GM23338 (cell line): ENCODE data around the gene TUG1. TPM values are rescaled to one million over a fixed set of nuclear protein-coding genes. Genes with fewer than 3 reads are reported as not detected.

Source experiments
- ATAC-seq: fragments of 200-7000 bp; cut with Tn5 transposase; 3 replicates; pipeline ENCODE4 v1.9.1; 2020
- DNase-seq: peaks from one replicate; pipeline ENCODE4 v3.0.0-alpha.2; 2015; ENCODE audit warnings: low spot score
- H2AFZ ChIP-seq: fragments of 200-600 bp; sonication (generic); 2 replicates; pipeline ENCODE4 v1.8.0; 2016; ENCODE audit warnings: antibody characterized with exemption, mild to moderate bottlenecking, moderate library complexity
- H3F3A ChIP-seq: fragments of 200-600 bp; sonication (generic); replicated peaks from 2 replicates; pipeline ENCODE4 v1.8.0; 2017; ENCODE audit warnings: antibody characterized with exemption, mixed run types, low read depth
- H3K27ac ChIP-seq: fragments of 200-600 bp; sonication (generic); 2 replicates; pipeline ENCODE4 v1.6.1; 2016; ENCODE audit warnings: low read depth
- H3K27me3 ChIP-seq: fragments of 200-600 bp; sonication (generic); 2 replicates; pipeline ENCODE4 v1.8.0; 2016; ENCODE audit warnings: mild to moderate bottlenecking, mixed run types, moderate library complexity; ENCODE audit not compliant: insufficient read depth
- H3K36me3 ChIP-seq: fragments of 200-600 bp; sonication (generic); 2 replicates; pipeline ENCODE4 v1.8.0; 2016; ENCODE audit warnings: mild to moderate bottlenecking; ENCODE audit not compliant: insufficient read depth
- H3K4me1 ChIP-seq: fragments of 200-600 bp; sonication (generic); 2 replicates; pipeline ENCODE4 v1.8.0; 2016; ENCODE audit warnings: mild to moderate bottlenecking, moderate library complexity; ENCODE audit not compliant: insufficient read depth
- H3K4me2 ChIP-seq: fragments of 200-600 bp; sonication (generic); 2 replicates; pipeline ENCODE4 v1.7.1; 2017; ENCODE audit warnings: mixed run types
- H3K4me3 ChIP-seq: fragments of 200-600 bp; sonication (generic); 2 replicates; pipeline ENCODE4 v1.6.1; 2016; ENCODE audit warnings: mixed run types
- H3K79me2 ChIP-seq: fragments of 200-600 bp; sonication (generic); replicated peaks from 2 replicates; pipeline ENCODE4 v1.8.0; 2017; ENCODE audit warnings: mild to moderate bottlenecking; ENCODE audit not compliant: insufficient read depth
- H3K9me2 ChIP-seq: fragments of 200-600 bp; sonication (generic); 2 replicates; pipeline ENCODE4 v1.8.0; 2017; ENCODE audit not compliant: insufficient read depth
- H4K20me1 ChIP-seq: fragments of 200-600 bp; sonication (generic); replicated peaks from 2 replicates; pipeline ENCODE4 v1.8.0; 2017; ENCODE audit warnings: mild to moderate bottlenecking; ENCODE audit not compliant: insufficient read depth
- H3K27ac Mint-ChIP-seq: 2 replicates; pipeline ENCODE4 v1.8.0; 2020; ENCODE audit warnings: inconsistent platforms, mild to moderate bottlenecking, moderate library complexity, mixed read lengths
- H3K27me3 Mint-ChIP-seq: 3 replicates; pipeline ENCODE4 v1.8.0; 2022; ENCODE audit warnings: low read depth, mild to moderate bottlenecking, moderate library complexity, mixed read lengths, inconsistent platforms; ENCODE audit not compliant: insufficient read depth, poor library complexity
- H3K36me3 Mint-ChIP-seq: 3 replicates; pipeline ENCODE4 v1.8.0; 2021; ENCODE audit warnings: low read depth, mild to moderate bottlenecking, inconsistent platforms, moderate library complexity, mixed read lengths
- H3K4me1 Mint-ChIP-seq: 3 replicates; pipeline ENCODE4 v1.8.0; 2020; ENCODE audit warnings: mild to moderate bottlenecking, inconsistent platforms, mixed read lengths
- H3K4me3 Mint-ChIP-seq: 3 replicates; pipeline ENCODE4 v1.8.0; 2021; ENCODE audit warnings: moderate library complexity, mild to moderate bottlenecking, inconsistent platforms, mixed read lengths
- H3K9me3 Mint-ChIP-seq: 3 replicates; pipeline ENCODE4 v1.8.0; 2020; ENCODE audit warnings: moderate library complexity, mild to moderate bottlenecking, inconsistent platforms, mixed read lengths
- CREB1 ChIP-seq: fragments of 250-450 bp; sonication (Bioruptor Pico); IDR thresholded peaks from 2 replicates; pipeline ENCODE4 v1.5.0; 2020; ENCODE audit warnings: low read depth, mild to moderate bottlenecking, moderate library complexity
- EZH2 ChIP-seq: fragments of 200-600 bp; sonication (generic); IDR thresholded peaks from one replicate; pipeline ENCODE4 v1.8.0; 2017; ENCODE audit warnings: antibody characterized with exemption, mild to moderate bottlenecking, low read depth; ENCODE audit not compliant: unreplicated experiment
- EZH2phosphoT487 ChIP-seq: fragments of 200-600 bp; sonication (generic); IDR thresholded peaks from one replicate; pipeline ENCODE4 v1.8.1; 2018; ENCODE audit warnings: antibody characterized with exemption; ENCODE audit not compliant: unreplicated experiment
- NANOG ChIP-seq: IDR thresholded peaks from 2 replicates; pipeline ENCODE4 v1.6.1; 2016; ENCODE audit warnings: antibody characterized with exemption, borderline replicate concordance
- POLR2AphosphoS5 ChIP-seq: IDR thresholded peaks from 2 replicates; pipeline ENCODE4 v1.6.1; 2016; ENCODE audit warnings: antibody characterized with exemption, low read depth
- ZNF114 ChIP-seq: fragments of 250-450 bp; sonication (Bioruptor Pico); IDR thresholded peaks from 2 replicates; pipeline ENCODE4 v1.5.0; 2020; ENCODE audit warnings: mild to moderate bottlenecking, moderate library complexity
- polyA plus RNA-seq: library from polyadenylated mRNA; unstranded; fragments of >200 nt; fragmentation: Nextera tagmentation; extraction: Ambion mirVana; gene quantifications from 2 replicates; pipeline ENCODE4 v1.2.1, GENCODE V29; 2016
- total RNA-seq: library from RNA; depleted of rRNA; stranded (reverse); fragments of >200 nt; shearing (Covaris generic); gene quantifications from 2 replicates; pipeline ENCODE4 v1.2.3, GENCODE V29; 2014
- TF ChIP-seq, protein P1 (sequence below): IDR thresholded peaks from one replicate; pipeline ENCODE4 v1.6.1; 2018; ENCODE audit warnings: antibody characterized with exemption; ENCODE audit not compliant: unreplicated experiment
- TF ChIP-seq, protein P2 (sequence below), 2 experiments: fragments of 200-600 bp in 1 of 2; sonication (generic) in 1 of 2; conservative IDR thresholded peaks; 2 replicates each; pipeline versions ENCODE4 v1.5.1 to v1.6.1; 2016 to 2017; ENCODE audit warnings: antibody characterized with exemption in 2 of 2, low read depth in 2 of 2, mild to moderate bottlenecking in 2 of 2, moderate library complexity in 1 of 2
- TF ChIP-seq, protein P3 (sequence below): fragments of 250-450 bp; sonication (Bioruptor Pico); IDR thresholded peaks from 2 replicates; pipeline ENCODE4 v1.5.0; 2020; ENCODE audit warnings: mild to moderate bottlenecking, moderate library complexity
- TF ChIP-seq, protein P4 (sequence below): IDR thresholded peaks from 2 replicates; pipeline ENCODE4 v1.6.1; 2016; ENCODE audit warnings: antibody characterized with exemption

Gene TUG1
- total and polyA plus RNA-seq, 2 experiments from 2014 or later: 58.3 to 125 TPM

DNA sequence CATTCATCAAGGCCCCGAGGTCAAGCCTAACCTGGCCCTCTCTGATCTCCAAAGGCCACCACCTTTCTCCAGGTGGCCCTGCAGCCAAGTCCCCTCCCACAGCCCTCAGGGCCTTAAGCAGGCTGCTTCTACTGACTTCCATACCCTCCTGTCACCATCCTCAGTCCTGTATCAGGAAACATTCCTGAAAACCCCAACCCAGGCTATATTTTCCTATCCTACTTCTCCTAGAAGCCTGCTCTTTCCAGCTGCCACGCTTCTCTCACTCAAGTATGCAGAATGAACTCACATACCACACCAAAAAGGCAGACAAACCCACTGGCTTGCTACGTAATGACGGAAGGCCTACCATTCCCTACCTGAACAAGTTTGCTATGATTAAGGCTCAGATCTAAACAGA, 24.1 kb upstream of the TUG1 start:
- Histone ChIP-seq H4K20me1 (peaks cover 32% of the 10 kb centered on the region), H3K27ac (no peak overlapping the region), H3F3A (0 out of 2 replicates have a peak, but pooled peaks cover 4% of the 10 kb centered on the region), H3K9me2 (no peaks in the 10 kb centered on the region), H3K4me3 (no peak overlapping the region), H2AFZ (no peak overlapping the region), H3K4me1 (no peaks in the 10 kb centered on the region), H3K79me2 (peaks cover 36% of the 10 kb centered on the region), H3K36me3 (peaks cover 84% of the 10 kb centered on the region), H3K4me2 (no peak overlapping the region), H3K27me3 (no peaks in the 10 kb centered on the region)
- Mint-ChIP-seq H3K4me1 (no peaks in the 10 kb centered on the region), H3K9me3 (no peaks in the 10 kb centered on the region), H3K36me3 (peaks cover 36% of the 10 kb centered on the region), H3K27ac (no peak overlapping the region), H3K27me3 (peaks cover 3% of the 10 kb centered on the region), H3K4me3 (no peak overlapping the region)
- no peak for TF ChIP-seq EZH2
- TF ChIP-seq NANOG: no peak
- TF ChIP-seq, protein P1, sequence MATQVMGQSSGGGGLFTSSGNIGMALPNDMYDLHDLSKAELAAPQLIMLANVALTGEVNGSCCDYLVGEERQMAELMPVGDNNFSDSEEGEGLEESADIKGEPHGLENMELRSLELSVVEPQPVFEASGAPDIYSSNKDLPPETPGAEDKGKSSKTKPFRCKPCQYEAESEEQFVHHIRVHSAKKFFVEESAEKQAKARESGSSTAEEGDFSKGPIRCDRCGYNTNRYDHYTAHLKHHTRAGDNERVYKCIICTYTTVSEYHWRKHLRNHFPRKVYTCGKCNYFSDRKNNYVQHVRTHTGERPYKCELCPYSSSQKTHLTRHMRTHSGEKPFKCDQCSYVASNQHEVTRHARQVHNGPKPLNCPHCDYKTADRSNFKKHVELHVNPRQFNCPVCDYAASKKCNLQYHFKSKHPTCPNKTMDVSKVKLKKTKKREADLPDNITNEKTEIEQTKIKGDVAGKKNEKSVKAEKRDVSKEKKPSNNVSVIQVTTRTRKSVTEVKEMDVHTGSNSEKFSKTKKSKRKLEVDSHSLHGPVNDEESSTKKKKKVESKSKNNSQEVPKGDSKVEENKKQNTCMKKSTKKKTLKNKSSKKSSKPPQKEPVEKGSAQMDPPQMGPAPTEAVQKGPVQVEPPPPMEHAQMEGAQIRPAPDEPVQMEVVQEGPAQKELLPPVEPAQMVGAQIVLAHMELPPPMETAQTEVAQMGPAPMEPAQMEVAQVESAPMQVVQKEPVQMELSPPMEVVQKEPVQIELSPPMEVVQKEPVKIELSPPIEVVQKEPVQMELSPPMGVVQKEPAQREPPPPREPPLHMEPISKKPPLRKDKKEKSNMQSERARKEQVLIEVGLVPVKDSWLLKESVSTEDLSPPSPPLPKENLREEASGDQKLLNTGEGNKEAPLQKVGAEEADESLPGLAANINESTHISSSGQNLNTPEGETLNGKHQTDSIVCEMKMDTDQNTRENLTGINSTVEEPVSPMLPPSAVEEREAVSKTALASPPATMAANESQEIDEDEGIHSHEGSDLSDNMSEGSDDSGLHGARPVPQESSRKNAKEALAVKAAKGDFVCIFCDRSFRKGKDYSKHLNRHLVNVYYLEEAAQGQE: no peak
- TF ChIP-seq, protein P2, sequence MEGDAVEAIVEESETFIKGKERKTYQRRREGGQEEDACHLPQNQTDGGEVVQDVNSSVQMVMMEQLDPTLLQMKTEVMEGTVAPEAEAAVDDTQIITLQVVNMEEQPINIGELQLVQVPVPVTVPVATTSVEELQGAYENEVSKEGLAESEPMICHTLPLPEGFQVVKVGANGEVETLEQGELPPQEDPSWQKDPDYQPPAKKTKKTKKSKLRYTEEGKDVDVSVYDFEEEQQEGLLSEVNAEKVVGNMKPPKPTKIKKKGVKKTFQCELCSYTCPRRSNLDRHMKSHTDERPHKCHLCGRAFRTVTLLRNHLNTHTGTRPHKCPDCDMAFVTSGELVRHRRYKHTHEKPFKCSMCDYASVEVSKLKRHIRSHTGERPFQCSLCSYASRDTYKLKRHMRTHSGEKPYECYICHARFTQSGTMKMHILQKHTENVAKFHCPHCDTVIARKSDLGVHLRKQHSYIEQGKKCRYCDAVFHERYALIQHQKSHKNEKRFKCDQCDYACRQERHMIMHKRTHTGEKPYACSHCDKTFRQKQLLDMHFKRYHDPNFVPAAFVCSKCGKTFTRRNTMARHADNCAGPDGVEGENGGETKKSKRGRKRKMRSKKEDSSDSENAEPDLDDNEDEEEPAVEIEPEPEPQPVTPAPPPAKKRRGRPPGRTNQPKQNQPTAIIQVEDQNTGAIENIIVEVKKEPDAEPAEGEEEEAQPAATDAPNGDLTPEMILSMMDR (conservative IDR thresholded peaks at IDR 0.05; ENCODE audit: low read depth in 2 of 2): no peak
- no peak for TF ChIP-seq EZH2phosphoT487
- no peak for TF ChIP-seq CREB1 (CRISPR knock-in tag)
- TF ChIP-seq POLR2AphosphoS5: no peak
- ATAC-seq (no peak), DNase-seq (no peak)

DNA sequence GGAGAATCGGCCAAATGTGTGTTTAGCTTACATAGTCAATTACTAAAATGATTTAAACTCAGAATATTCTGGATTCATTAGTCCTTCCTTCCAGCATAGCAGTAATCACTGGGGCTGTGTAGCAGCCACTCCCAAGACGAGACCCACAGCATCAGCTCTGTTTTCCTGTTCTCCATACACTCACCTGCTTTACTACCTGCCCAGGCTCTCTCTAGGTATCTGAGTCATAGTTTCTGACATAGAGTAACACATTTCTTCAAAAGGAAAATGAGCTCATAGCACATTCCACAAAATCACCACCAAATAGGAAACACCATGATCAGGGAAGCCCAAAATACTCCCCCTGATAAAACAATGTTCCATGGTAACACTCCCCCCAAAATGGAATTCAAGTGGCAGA, 23.4 kb upstream of the TUG1 start:
- DNase-seq (no peak), ATAC-seq (no peak)
- Mint-ChIP-seq H3K4me1 (no peaks in the 10 kb centered on the region), H3K27me3 (peaks cover 3% of the 10 kb centered on the region), H3K9me3 (no peaks in the 10 kb centered on the region), H3K4me3 (no peak overlapping the region), H3K27ac (no peak overlapping the region), H3K36me3 (peaks cover 36% of the 10 kb centered on the region)
- no peaks in the 10 kb centered on the region for H3K27me3 ChIP-seq
- peaks cover 32% of the 10 kb centered on the region for H4K20me1 ChIP-seq
- H3K36me3 ChIP-seq: peaks cover 81% of the 10 kb centered on the region
- H3K27ac ChIP-seq: no peak overlapping the region
- peaks cover 36% of the 10 kb centered on the region for H3K79me2 ChIP-seq
- no peak overlapping the region for H3K4me3 ChIP-seq
- 0 out of 2 replicates have a peak, but pooled peaks cover 4% of the 10 kb centered on the region for H3F3A ChIP-seq
- no peaks in the 10 kb centered on the region for H3K4me1 ChIP-seq
- no peak overlapping the region for H2AFZ ChIP-seq
- H3K4me2 ChIP-seq: no peak overlapping the region
- H3K9me2 ChIP-seq: no peaks in the 10 kb centered on the region
- TF ChIP-seq, protein P3, sequence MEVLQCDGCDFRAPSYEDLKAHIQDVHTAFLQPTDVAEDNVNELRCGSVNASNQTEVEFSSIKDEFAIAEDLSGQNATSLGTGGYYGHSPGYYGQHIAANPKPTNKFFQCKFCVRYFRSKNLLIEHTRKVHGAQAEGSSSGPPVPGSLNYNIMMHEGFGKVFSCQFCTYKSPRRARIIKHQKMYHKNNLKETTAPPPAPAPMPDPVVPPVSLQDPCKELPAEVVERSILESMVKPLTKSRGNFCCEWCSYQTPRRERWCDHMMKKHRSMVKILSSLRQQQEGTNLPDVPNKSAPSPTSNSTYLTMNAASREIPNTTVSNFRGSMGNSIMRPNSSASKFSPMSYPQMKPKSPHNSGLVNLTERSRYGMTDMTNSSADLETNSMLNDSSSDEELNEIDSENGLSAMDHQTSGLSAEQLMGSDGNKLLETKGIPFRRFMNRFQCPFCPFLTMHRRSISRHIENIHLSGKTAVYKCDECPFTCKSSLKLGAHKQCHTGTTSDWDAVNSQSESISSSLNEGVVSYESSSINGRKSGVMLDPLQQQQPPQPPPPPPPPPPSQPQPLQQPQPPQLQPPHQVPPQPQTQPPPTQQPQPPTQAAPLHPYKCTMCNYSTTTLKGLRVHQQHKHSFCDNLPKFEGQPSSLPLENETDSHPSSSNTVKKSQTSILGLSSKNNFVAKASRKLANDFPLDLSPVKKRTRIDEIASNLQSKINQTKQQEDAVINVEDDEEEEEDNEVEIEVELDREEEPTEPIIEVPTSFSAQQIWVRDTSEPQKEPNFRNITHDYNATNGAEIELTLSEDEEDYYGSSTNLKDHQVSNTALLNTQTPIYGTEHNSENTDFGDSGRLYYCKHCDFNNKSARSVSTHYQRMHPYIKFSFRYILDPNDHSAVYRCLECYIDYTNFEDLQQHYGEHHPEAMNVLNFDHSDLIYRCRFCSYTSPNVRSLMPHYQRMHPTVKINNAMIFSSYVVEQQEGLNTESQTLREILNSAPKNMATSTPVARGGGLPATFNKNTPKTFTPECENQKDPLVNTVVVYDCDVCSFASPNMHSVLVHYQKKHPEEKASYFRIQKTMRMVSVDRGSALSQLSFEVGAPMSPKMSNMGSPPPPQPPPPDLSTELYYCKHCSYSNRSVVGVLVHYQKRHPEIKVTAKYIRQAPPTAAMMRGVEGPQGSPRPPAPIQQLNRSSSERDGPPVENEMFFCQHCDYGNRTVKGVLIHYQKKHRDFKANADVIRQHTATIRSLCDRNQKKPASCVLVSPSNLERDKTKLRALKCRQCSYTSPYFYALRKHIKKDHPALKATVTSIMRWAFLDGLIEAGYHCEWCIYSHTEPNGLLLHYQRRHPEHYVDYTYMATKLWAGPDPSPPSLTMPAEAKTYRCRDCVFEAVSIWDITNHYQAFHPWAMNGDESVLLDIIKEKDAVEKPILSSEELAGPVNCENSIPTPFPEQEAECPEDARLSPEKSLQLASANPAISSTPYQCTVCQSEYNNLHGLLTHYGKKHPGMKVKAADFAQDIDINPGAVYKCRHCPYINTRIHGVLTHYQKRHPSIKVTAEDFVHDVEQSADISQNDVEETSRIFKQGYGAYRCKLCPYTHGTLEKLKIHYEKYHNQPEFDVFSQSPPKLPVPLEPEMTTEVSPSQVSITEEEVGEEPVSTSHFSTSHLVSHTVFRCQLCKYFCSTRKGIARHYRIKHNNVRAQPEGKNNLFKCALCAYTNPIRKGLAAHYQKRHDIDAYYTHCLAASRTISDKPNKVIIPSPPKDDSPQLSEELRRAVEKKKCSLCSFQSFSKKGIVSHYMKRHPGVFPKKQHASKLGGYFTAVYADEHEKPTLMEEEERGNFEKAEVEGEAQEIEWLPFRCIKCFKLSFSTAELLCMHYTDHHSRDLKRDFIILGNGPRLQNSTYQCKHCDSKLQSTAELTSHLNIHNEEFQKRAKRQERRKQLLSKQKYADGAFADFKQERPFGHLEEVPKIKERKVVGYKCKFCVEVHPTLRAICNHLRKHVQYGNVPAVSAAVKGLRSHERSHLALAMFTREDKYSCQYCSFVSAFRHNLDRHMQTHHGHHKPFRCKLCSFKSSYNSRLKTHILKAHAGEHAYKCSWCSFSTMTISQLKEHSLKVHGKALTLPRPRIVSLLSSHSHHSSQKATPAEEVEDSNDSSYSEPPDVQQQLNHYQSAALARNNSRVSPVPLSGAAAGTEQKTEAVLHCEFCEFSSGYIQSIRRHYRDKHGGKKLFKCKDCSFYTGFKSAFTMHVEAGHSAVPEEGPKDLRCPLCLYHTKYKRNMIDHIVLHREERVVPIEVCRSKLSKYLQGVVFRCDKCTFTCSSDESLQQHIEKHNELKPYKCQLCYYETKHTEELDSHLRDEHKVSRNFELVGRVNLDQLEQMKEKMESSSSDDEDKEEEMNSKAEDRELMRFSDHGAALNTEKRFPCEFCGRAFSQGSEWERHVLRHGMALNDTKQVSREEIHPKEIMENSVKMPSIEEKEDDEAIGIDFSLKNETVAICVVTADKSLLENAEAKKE: no peak
- TF ChIP-seq, protein P4, sequence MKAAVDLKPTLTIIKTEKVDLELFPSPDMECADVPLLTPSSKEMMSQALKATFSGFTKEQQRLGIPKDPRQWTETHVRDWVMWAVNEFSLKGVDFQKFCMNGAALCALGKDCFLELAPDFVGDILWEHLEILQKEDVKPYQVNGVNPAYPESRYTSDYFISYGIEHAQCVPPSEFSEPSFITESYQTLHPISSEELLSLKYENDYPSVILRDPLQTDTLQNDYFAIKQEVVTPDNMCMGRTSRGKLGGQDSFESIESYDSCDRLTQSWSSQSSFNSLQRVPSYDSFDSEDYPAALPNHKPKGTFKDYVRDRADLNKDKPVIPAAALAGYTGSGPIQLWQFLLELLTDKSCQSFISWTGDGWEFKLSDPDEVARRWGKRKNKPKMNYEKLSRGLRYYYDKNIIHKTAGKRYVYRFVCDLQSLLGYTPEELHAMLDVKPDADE: no peak
- no peak for TF ChIP-seq CREB1 (CRISPR knock-in tag)
- no peak for TF ChIP-seq ZNF114 (CRISPR knock-in tag)
